ENCODE measurements around the gene TMBIM6. TPM values are rescaled to one million over a fixed set of nuclear protein-coding genes. Genes with fewer than 3 reads are reported as not detected.

Gene TMBIM6
- total RNA-seq, 2 donors from 2014 or later: 196 to 248 TPM

GRCh38 chr12:49789992-49790391 lies 48.6 kb downstream of the TMBIM6 start:
- Histone ChIP-seq H3K4me3 (no peak overlapping the region), H3K27me3 (no peaks in the 10 kb centered on the region), H3K27ac (no peak overlapping the region), H3K36me3 (peaks cover 25% of the 10 kb centered on the region), H3K4me1 (peaks cover 0 to 1% of the 10 kb centered on the region in 2 donors), H3K9me3 (no peaks in the 10 kb centered on the region)
- no peak for TF ChIP-seq CTCF (IDR thresholded peaks at IDR 0.05)
- no peak for DNase-seq (ENCODE audit: low spot score)

DNA sequence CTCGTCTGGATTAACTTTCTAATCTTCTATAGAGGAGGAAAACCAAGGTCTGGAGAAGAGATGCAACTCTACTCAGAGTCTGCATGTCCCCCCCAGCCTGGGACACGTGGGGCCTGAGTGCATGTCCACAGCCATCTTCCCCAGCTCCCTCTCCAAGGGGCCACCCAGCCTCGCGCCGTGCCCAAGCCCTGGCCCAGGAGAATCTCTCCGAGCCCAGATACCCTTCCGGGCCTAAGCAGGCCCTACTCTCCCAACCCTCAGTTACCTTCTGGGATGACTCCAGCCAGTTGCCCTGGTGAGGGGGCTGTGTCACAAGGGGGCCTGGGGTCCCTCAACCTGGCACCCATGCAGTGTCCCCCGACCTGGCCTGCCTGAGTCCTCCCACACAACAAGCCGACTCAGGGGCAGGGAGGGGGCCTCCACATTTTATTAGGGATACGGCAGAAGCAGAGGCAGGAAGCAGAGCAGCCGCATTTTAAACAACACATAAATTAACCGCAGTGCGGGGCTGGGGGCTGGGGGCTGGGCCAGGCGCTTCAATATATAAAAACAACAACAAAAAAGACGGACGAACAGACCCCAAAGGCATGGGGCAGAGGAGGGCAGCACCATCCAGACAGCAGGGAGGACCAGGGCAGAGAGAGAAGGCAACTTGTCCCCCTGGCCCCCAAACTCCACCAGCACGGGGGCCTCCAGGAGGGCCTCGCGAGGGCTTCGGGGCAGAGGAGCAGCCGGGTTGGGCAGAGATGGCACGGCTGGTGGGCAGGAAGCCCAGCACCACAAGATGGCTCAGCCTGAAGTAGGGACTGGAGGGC lies 49.6 kb downstream of the TMBIM6 start:
- Histone ChIP-seq H3K27me3 (no peaks in the 10 kb centered on the region), H3K36me3 (peaks cover 25% of the 10 kb centered on the region), H3K4me3 (no peak overlapping the region), H3K27ac (no peak overlapping the region), H3K9me3 (no peaks in the 10 kb centered on the region), H3K4me1 (no peaks in the 10 kb centered on the region)
- no peak for TF ChIP-seq CTCF (IDR thresholded peaks at IDR 0.05)
- no peak for DNase-seq (ENCODE audit: low spot score)

DNA sequence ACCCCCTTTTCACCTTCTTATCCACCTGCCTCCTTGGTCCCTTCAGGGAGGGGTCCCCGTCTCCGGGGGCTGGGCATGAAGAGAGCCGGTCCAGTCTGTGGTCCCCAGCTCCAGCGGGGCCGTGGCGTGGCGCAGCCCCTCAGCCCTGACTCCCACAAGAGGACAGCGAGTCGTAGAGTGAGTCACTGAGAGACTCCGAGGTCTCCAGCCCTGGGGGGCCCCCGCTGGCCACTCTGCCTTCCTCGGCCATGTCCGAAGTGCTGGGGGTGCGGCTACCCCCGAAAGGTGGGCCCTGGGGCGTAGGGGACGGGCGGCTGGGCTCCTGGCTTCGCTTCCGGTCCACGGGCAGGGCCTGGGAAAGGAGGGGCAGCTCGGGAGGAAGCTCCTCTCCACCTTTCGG lies 50.3 kb downstream of the TMBIM6 start:
- no peak for TF ChIP-seq CTCF (IDR thresholded peaks at IDR 0.05)
- Histone ChIP-seq H3K27ac (no peak overlapping the region), H3K4me3 (no peak overlapping the region), H3K36me3 (peaks cover 30% of the 10 kb centered on the region), H3K9me3 (no peaks in the 10 kb centered on the region), H3K27me3 (no peaks in the 10 kb centered on the region), H3K4me1 (no peaks in the 10 kb centered on the region)
- no peak for DNase-seq (ENCODE audit: low spot score)

- Histone ChIP-seq H3K27me3 (no peaks in the 10 kb centered on the region), H3K36me3 (peaks cover 37% of the 10 kb centered on the region), H3K9me3 (no peaks in the 10 kb centered on the region), H3K4me1 (no peaks in the 10 kb centered on the region), H3K4me3 (no peak overlapping the region), H3K27ac (no peak overlapping the region)
- no peak for TF ChIP-seq CTCF (IDR thresholded peaks at IDR 0.05)
- DNase-seq (ENCODE audit: low spot score): no peak
Observed at GRCh38 chr12:49792181-49792970, 51.0 kb downstream of the TMBIM6 start.

DNA sequence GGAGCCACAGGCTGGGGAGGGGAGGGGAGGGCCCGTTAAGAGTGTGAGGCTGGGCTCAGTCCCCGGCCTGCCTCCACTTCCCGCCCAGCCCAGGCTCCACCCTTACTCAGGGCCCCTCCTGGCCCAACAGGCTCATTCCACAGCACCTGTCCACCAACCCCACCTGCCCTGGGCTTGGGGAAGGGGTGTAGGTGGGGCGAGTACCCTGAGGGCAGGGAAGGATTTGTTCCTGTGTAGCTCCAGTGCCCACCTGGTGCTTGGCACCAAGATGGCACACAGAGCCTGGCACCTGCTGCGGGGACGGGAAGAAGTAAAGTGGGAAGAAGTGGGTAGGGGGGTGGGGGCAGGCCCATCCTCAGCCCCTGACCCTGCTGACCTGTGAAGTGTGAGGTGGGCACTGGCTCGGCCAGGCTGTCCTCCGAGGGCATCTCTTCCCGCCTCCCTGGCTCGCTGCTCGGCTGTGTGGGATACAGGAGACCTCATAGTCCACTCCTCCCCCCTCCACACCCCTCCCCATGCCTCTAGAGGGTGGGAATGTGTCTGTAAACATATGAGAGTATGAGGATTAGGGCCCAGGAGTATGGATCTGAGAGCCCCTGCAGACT lies 51.7 kb downstream of the TMBIM6 start:
- Histone ChIP-seq H3K4me3 (no peak overlapping the region), H3K9me3 (no peaks in the 10 kb centered on the region), H3K27ac (no peak overlapping the region), H3K27me3 (no peaks in the 10 kb centered on the region), H3K36me3 (peaks cover 44% of the 10 kb centered on the region), H3K4me1 (no peaks in the 10 kb centered on the region)
- no peak for TF ChIP-seq CTCF (IDR thresholded peaks at IDR 0.05)
- DNase-seq (ENCODE audit: low spot score): no peak
